IMR-90 (cell line): Measurements from ENCODE around the gene NBEA. TPM values are rescaled to one million over a fixed set of nuclear protein-coding genes. Genes with fewer than 3 reads are reported as not detected.

ENCODE experiments used
- ATAC-seq: fragments of 200-7000 bp; cut with Tn5 transposase; 2 replicates; pipeline ENCODE4 v1.9.1; 2020; ENCODE audit warnings: low read depth, mild to moderate bottlenecking, moderate library complexity
- BruUV-seq: library from RNA; stranded (reverse); fragments of 400-500 nt; replicated peaks from 2 replicates; lab custom pipeline; 2021; lab: Mats Ljungman, UMichigan
- CTCF ChIA-PET: fragments of 300-600 bp; formaldehyde crosslinking; extraction: SDS; loops from one replicate; lab custom pipeline; 2021; ENCODE audit warnings: antibody characterized with exemption; lab: Yijun Ruan, JAX
- POLR2A ChIA-PET: fragments of 300-600 bp; sonication (Branson Sonifier 250); formaldehyde crosslinking; loops from one replicate; lab custom pipeline; 2022; ENCODE audit warnings: antibody characterized with exemption; ENCODE audit not compliant: unreplicated experiment; lab: Charles Lee
- DNase-seq: peaks from one replicate; pipeline ENCODE4 v3.0.0; 2013
- H2AFZ ChIP-seq: replicated peaks from 2 replicates; pipeline ENCODE3; 2013; ENCODE audit warnings: low read length, mild to moderate bottlenecking; ENCODE audit not compliant: poor library complexity
- H2AK5ac ChIP-seq: 2 replicates; pipeline ENCODE4 v1.6.1; 2013; ENCODE audit warnings: low read depth, low read length, inconsistent platforms
- H2AK9ac ChIP-seq: replicated peaks from 2 replicates; pipeline ENCODE3; 2013; ENCODE audit warnings: mild to moderate bottlenecking, low read depth, low read length, moderate library complexity; ENCODE audit not compliant: poor library complexity
- H2BK120ac ChIP-seq: 2 replicates; pipeline ENCODE4 v1.6.1; 2013; ENCODE audit warnings: low read depth, low read length, inconsistent platforms
- H2BK15ac ChIP-seq: 3 replicates; pipeline ENCODE4 v1.6.1; 2013; ENCODE audit warnings: low read depth, low read length, inconsistent platforms
- H2BK20ac ChIP-seq: 2 replicates; pipeline ENCODE4 v1.6.1; 2013; ENCODE audit warnings: low read depth, mild to moderate bottlenecking, inconsistent platforms, low read length, moderate library complexity
- H2BK5ac ChIP-seq: 2 replicates; pipeline ENCODE4 v1.6.1; 2013; ENCODE audit warnings: mild to moderate bottlenecking, low read depth, low read length, inconsistent platforms; ENCODE audit not compliant: poor library complexity, severe bottlenecking
- H3K14ac ChIP-seq: replicated peaks from 2 replicates; pipeline ENCODE4 v1.6.1; 2013; ENCODE audit warnings: low read depth, low read length, inconsistent platforms
- H3K18ac ChIP-seq: 2 replicates; pipeline ENCODE4 v1.6.1; 2013; ENCODE audit warnings: low read depth, low read length, control low read depth
- H3K23ac ChIP-seq: 2 replicates; pipeline ENCODE4 v1.6.1; 2013; ENCODE audit warnings: low read depth, low read length, inconsistent platforms
- H3K27ac ChIP-seq: 2 replicates; pipeline ENCODE4 v1.5.1; 2013; ENCODE audit warnings: mild to moderate bottlenecking, control low read depth, low read length; ENCODE audit not compliant: insufficient read depth
- H3K27me3 ChIP-seq: 2 replicates; pipeline ENCODE4 v1.6.1; 2013; ENCODE audit warnings: low read length; ENCODE audit not compliant: control insufficient read depth, insufficient read depth
- H3K36me3 ChIP-seq: 2 replicates; pipeline ENCODE4 v1.6.1; 2013; ENCODE audit warnings: low read length, mixed read lengths; ENCODE audit not compliant: control insufficient read depth, insufficient read depth
- H3K4ac ChIP-seq: 2 replicates; pipeline ENCODE4 v1.6.1; 2013; ENCODE audit warnings: low read depth, low read length, inconsistent platforms
- H3K4me1 ChIP-seq: 2 replicates; pipeline ENCODE4 v1.6.1; 2013; ENCODE audit warnings: low read length, mixed read lengths; ENCODE audit not compliant: control insufficient read depth, insufficient read depth
- H3K4me2 ChIP-seq: 2 replicates; pipeline ENCODE4 v1.6.1; 2013; ENCODE audit warnings: low read depth, mild to moderate bottlenecking, control low read depth, low read length, moderate library complexity
- H3K4me3 ChIP-seq: 2 replicates; pipeline ENCODE4 v1.5.1; 2013; ENCODE audit warnings: low read depth, mild to moderate bottlenecking, control low read depth, low read length, moderate library complexity; ENCODE audit not compliant: insufficient read depth
- H3K56ac ChIP-seq: 2 replicates; pipeline ENCODE4 v1.6.1; 2013; ENCODE audit warnings: low read length, inconsistent platforms; ENCODE audit not compliant: insufficient read depth; ENCODE audit errors: extremely low read depth
- H3K79me1 ChIP-seq, 2 experiments: 2 replicates each; pipeline ENCODE4 v1.6.1; 2013; ENCODE audit warnings: low read length in 2 of 2, inconsistent platforms in 1 of 2, low read depth in 1 of 2
- H3K9ac ChIP-seq: 2 replicates; pipeline ENCODE4 v1.6.1; 2013; ENCODE audit warnings: low read depth, low read length, control low read depth
- H3K9me1 ChIP-seq: 2 replicates; pipeline ENCODE4 v1.6.1; 2013; ENCODE audit warnings: low read length, inconsistent platforms; ENCODE audit not compliant: insufficient read depth
- H3K9me3 ChIP-seq: 2 replicates; pipeline ENCODE4 v1.6.1; 2013; ENCODE audit warnings: low read length; ENCODE audit not compliant: control insufficient read depth, insufficient read depth
- H4K20me1 ChIP-seq: 2 replicates; pipeline ENCODE4 v1.6.1; 2013; ENCODE audit warnings: low read length, inconsistent platforms; ENCODE audit not compliant: insufficient read depth
- H4K5ac ChIP-seq: 2 replicates; pipeline ENCODE4 v1.6.1; 2013; ENCODE audit warnings: mild to moderate bottlenecking, low read depth, low read length, control low read depth
- H4K8ac ChIP-seq, 2 experiments: 2 replicates each; pipeline ENCODE4 v1.6.1; 2013; ENCODE audit warnings: low read depth in 2 of 2, low read length in 2 of 2, control low read depth in 1 of 2, inconsistent platforms in 1 of 2
- H4K91ac ChIP-seq: 2 replicates; pipeline ENCODE4 v1.6.1; 2013; ENCODE audit warnings: low read depth, low read length, inconsistent platforms; ENCODE audit not compliant: insufficient read depth
- BHLHE40 ChIP-seq: fragments of 150-350 bp; IDR thresholded peaks from 2 replicates; pipeline ENCODE4 v1.6.1; 2016; ENCODE audit warnings: mild to moderate bottlenecking, low read depth, low read length
- CEBPB ChIP-seq: IDR thresholded peaks from 2 replicates; pipeline ENCODE4 v1.6.1; 2012; ENCODE audit warnings: low read depth, low read length, improper control_type of control experiment
- CHD1 ChIP-seq: IDR thresholded peaks from 2 replicates; pipeline ENCODE4 v1.6.1; 2012; ENCODE audit warnings: low read depth, low read length, improper control_type of control experiment
- CTCF ChIP-seq: conservative IDR thresholded peaks from 2 replicates; pipeline ENCODE4 v1.5.1; 2012; ENCODE audit warnings: mild to moderate bottlenecking, low read depth, low read length, improper control_type of control experiment
- ELK1 ChIP-seq: fragments of 150-350 bp; IDR thresholded peaks from 2 replicates; pipeline ENCODE4 v1.6.1; 2016; ENCODE audit warnings: low read depth, mild to moderate bottlenecking, low read length, moderate library complexity, borderline replicate concordance
- FOS ChIP-seq: fragments of 150-350 bp; IDR thresholded peaks from 2 replicates; pipeline ENCODE4 v1.6.1; 2016; ENCODE audit warnings: low read depth, low read length
- MAFK ChIP-seq: IDR thresholded peaks from 2 replicates; pipeline ENCODE4 v1.6.1; 2012; ENCODE audit warnings: low read depth, low read length, improper control_type of control experiment
- MAZ ChIP-seq: IDR thresholded peaks from 2 replicates; pipeline ENCODE4 v1.6.1; 2012; ENCODE audit warnings: low read depth, mild to moderate bottlenecking, low read length, improper control_type of control experiment, moderate library complexity, borderline replicate concordance
- NFE2L2 ChIP-seq: fragments of 150-350 bp; IDR thresholded peaks from 2 replicates; pipeline ENCODE4 v1.6.1; 2016; ENCODE audit warnings: low read depth, mild to moderate bottlenecking, low read length
- POLR2A ChIP-seq: IDR thresholded peaks from 2 replicates; pipeline ENCODE4 v1.6.1; 2012; ENCODE audit warnings: mild to moderate bottlenecking, low read depth, low read length
- RAD21 ChIP-seq: IDR thresholded peaks from 2 replicates; pipeline ENCODE4 v1.6.1; 2012; ENCODE audit warnings: low read length, improper control_type of control experiment
- RCOR1 ChIP-seq: IDR thresholded peaks from 2 replicates; pipeline ENCODE4 v1.6.1; 2012; ENCODE audit warnings: mild to moderate bottlenecking, low read length, improper control_type of control experiment; ENCODE audit not compliant: insufficient replicate concordance
- RFX5 ChIP-seq: IDR thresholded peaks from 2 replicates; pipeline ENCODE4 v1.8.0; 2012; ENCODE audit warnings: low read depth, mild to moderate bottlenecking, low read length, moderate library complexity
- SMC3 ChIP-seq: fragments of 150-350 bp; IDR thresholded peaks from 2 replicates; pipeline ENCODE4 v1.6.1; 2016; ENCODE audit warnings: low read depth, mild to moderate bottlenecking, antibody characterized with exemption, low read length, moderate library complexity
- USF2 ChIP-seq: fragments of 150-350 bp; IDR thresholded peaks from 2 replicates; pipeline ENCODE4 v1.6.1; 2017; ENCODE audit warnings: mild to moderate bottlenecking, antibody characterized with exemption, low read length, low read depth
- WGBS, 2 experiments: methylation state at CpG; one replicate each; pipeline versions ENCODE4 v1.1.5 to v1.1.7; 2013; ENCODE audit warnings: missing lambda C conversion rate in 2 of 2; ENCODE audit not compliant: insufficient read length in 1 of 2; ENCODE audit errors: extremely low coverage in 2 of 2; 5-methylcytosine and 5-hydroxymethylcytosine counted together
- dilution Hi-C: fragments of 300-500 bp; cut with HindIII; formaldehyde crosslinking; loops from one replicate; pipeline ENCODE4 v1.14.3; 2018; ENCODE audit warnings: low sequenced_read_pairs; ENCODE audit not compliant: unreplicated experiment
- in situ Hi-C: fragments of 300-500 bp; cut with MboI; formaldehyde crosslinking; loops from 3 replicates; pipeline ENCODE4 v1.14.3; 2019; ENCODE audit warnings: low sequenced_read_pairs, inconsistent platforms, mixed read lengths
- intact Hi-C: fragments of 100-400 bp; cut with micrococcal nuclease; formaldehyde crosslinking; loops from 2 replicates; pipeline ENCODE4 v1.10.0; 2022
- polyA plus RNA-seq, 3 experiments: library from polyadenylated mRNA; depleted of rRNA; stranded (reverse); fragments of >200 nt; gene quantifications; 2 replicates each; pipeline ENCODE4 v1.2.3, GENCODE V29; 2012; ENCODE audit warnings: low replicate concordance in 1 of 3
- total RNA-seq: library from RNA; depleted of rRNA; stranded (reverse); fragments of >200 nt; gene quantifications from 2 replicates; pipeline ENCODE4 v1.2.3, GENCODE V29; 2012

The NBEA gene
- total and polyA plus RNA-seq, 2 of the 4 experiments (the other 2 are of a cell fraction): 0.82 to 2.2 TPM

DNA sequence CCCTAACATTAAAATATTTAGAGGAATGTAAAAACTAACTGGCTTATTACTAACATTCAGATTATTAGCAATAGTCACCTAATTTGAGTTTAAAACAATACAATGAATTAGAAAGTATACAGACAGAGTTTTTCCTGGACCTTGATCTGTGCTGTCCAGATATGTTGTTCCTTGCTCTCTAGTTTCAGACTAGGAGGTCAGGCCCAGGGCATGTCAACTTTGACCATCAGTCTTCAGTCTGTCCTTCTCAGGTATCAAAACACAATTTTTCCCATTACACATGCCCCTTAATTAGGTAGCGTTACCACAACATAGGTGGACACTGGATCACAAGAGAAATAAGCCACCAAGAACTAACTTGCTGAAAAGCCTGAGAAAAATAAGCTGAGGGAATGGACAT lies 337.4 kb downstream of the NBEA start:
- no peak overlapping the region for H2AK9ac ChIP-seq
- H3K23ac ChIP-seq: no peak overlapping the region
- H4K20me1 ChIP-seq: no peaks in the 10 kb centered on the region
- H3K4me1 ChIP-seq: no peaks in the 10 kb centered on the region
- H3K4me2 ChIP-seq: no peak overlapping the region
- DNase-seq (no peak), ATAC-seq (no peak)
- intact Hi-C loops (no loop called here), dilution Hi-C loops (no loop called here), in situ Hi-C loops (no loop called here)
- no peak overlapping the region for H2AFZ ChIP-seq
- WGBS, 2 experiments: no CpG with 5 or more reads among the region's 1 CpG
- no peak overlapping the region for H2BK15ac ChIP-seq
- H3K9me3 ChIP-seq: no peaks in the 10 kb centered on the region
- H4K5ac ChIP-seq: no peak overlapping the region
- H2BK20ac ChIP-seq: no peak overlapping the region
- no peak for TF ChIP-seq CHD1
- TF ChIP-seq CEBPB: no peak
- TF ChIP-seq MAFK: no peak
- no peak for TF ChIP-seq FOS
- TF ChIP-seq USF2: no peak
- TF ChIP-seq NFE2L2: no peak
- TF ChIP-seq MAZ: no peak
- TF ChIP-seq RAD21: no peak
- no peak for TF ChIP-seq POLR2A
- TF ChIP-seq ELK1: no peak
- no peak for TF ChIP-seq SMC3
- TF ChIP-seq RCOR1: no peak
- TF ChIP-seq BHLHE40: no peak
- no peak for TF ChIP-seq CTCF
- no peak for TF ChIP-seq RFX5
- no peak overlapping the region for H3K56ac ChIP-seq
- H4K8ac ChIP-seq: no peak overlapping the region
- H3K4ac ChIP-seq: no peak overlapping the region
- BruUV-seq: no TSS peak
- no peaks in the 10 kb centered on the region for H3K79me1 ChIP-seq
- CTCF ChIA-PET: no interaction called here
- H3K36me3 ChIP-seq: no peaks in the 10 kb centered on the region
- no peak overlapping the region for H3K18ac ChIP-seq
- POLR2A ChIA-PET: no interaction called here
- no peak overlapping the region for H2AK5ac ChIP-seq
- H3K27ac ChIP-seq: no peak overlapping the region
- H3K27me3 ChIP-seq: no peaks in the 10 kb centered on the region
- H3K9me1 ChIP-seq: no peaks in the 10 kb centered on the region
- no peak overlapping the region for H2BK120ac ChIP-seq
- no peak overlapping the region for H3K14ac ChIP-seq
- H4K91ac ChIP-seq: no peak overlapping the region
- H2BK5ac ChIP-seq: no peak overlapping the region
- no peak overlapping the region for H3K9ac ChIP-seq
- no peak overlapping the region for H3K4me3 ChIP-seq
